Measurements from ENCODE around the gene SLIT3.

- no peak for TF ChIP-seq EZH2phosphoT487 (IDR thresholded peaks at IDR 0.05; ENCODE audit: low read depth)
- TF ChIP-seq, protein P1, sequence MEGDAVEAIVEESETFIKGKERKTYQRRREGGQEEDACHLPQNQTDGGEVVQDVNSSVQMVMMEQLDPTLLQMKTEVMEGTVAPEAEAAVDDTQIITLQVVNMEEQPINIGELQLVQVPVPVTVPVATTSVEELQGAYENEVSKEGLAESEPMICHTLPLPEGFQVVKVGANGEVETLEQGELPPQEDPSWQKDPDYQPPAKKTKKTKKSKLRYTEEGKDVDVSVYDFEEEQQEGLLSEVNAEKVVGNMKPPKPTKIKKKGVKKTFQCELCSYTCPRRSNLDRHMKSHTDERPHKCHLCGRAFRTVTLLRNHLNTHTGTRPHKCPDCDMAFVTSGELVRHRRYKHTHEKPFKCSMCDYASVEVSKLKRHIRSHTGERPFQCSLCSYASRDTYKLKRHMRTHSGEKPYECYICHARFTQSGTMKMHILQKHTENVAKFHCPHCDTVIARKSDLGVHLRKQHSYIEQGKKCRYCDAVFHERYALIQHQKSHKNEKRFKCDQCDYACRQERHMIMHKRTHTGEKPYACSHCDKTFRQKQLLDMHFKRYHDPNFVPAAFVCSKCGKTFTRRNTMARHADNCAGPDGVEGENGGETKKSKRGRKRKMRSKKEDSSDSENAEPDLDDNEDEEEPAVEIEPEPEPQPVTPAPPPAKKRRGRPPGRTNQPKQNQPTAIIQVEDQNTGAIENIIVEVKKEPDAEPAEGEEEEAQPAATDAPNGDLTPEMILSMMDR (IDR thresholded peaks at IDR 0.05; ENCODE audit: low read depth, low read length), result no peak
Observed at GRCh38 chr5:169251333-169252084, 49.4 kb downstream of the SLIT3 start.
